C4-2B (cell line): ENCODE measurements around the gene CD101.

Experiments used
- H3K27ac ChIP-seq: fragments of 450-650 bp; 2 replicates; pipeline ENCODE4 v1.5.1; 2017
- CTCF ChIP-seq: fragments of 450-650 bp; conservative IDR thresholded peaks from 2 replicates; pipeline ENCODE4 v1.5.1; 2017; ENCODE audit warnings: mild to moderate bottlenecking
- ZFX ChIP-seq: fragments of 450-650 bp; IDR thresholded peaks from 2 replicates; pipeline ENCODE4 v1.6.1; 2017

CD101 gene

DNA sequence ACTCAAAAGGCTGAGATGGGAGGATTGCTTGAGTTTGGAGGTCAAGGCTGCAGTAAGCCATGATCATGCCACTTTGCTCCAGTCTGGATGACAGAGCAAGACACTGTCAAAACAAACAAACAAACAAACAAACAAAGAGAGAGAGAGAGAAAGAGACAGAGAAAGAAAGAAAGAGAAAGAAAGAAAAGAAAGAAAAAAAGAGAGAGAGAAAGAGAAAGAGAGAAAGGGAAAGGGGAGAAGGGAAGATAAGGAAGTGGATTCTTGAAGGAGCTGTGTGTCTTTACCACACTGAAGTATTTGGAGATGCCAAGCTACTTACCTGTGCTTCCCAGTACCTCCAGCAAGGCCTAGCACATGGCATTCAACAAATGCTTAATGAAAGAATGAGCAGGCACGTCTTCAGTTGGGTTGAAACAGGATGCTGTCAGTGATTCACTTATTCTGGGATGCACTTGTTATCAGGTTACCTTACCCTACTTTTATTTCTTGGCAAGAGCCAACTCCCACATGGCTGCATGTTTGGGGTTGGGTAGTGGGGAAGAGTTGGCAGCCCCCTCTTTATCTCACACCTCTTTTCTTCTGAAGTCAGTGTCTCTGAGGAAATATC is 28.8 kb downstream of the CD101 start:
- TF ChIP-seq CTCF (no peak), ZFX (no peak)
- no peak overlapping the region for H3K27ac ChIP-seq

DNA sequence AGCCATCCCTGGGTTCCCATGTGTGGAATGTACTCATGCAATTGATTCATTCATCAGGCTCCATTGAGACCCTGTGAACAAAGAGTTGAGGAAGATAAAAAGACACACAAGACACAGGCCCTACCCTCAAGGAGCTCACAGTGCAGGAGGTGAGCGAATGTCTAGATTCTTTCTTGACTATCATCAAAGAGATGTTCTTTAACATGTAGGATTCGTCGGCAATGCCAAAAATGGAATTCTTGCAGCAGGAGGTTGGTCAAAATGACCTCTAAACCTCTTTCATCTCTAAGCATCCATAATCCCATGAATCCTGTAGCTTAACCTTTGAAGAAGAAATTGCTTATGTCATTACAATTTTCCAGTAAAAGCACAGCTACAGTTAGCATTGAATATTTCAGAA is 30.7 kb downstream of the CD101 start:
- TF ChIP-seq CTCF (no peak), ZFX (no peak)
- H3K27ac ChIP-seq: no peak overlapping the region

GRCh38 chr1:117032681-117033539 is 31.4 kb downstream of the CD101 start:
- no peak overlapping the region for H3K27ac ChIP-seq
- TF ChIP-seq CTCF: no peak
- TF ChIP-seq ZFX: no peak

DNA sequence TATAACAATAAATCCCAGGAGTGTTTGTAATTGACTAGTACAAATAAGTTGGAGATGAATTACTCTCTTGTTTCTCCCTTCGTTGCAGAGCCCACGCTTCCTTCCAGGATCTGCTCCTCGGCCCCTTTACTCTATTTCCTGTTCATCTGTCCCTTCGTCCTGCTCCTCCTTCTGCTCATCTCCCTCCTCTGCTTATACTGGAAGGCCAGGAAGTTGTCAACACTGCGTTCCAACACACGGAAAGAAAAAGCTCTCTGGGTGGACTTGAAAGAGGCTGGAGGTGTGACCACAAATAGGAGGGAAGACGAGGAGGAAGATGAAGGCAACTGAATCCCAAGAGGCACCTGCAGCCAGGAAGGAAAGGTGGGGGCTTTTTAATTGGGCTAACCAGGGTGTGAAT is 32.2 kb downstream of the CD101 start:
- no peak for TF ChIP-seq CTCF
- TF ChIP-seq ZFX: no peak

DNA sequence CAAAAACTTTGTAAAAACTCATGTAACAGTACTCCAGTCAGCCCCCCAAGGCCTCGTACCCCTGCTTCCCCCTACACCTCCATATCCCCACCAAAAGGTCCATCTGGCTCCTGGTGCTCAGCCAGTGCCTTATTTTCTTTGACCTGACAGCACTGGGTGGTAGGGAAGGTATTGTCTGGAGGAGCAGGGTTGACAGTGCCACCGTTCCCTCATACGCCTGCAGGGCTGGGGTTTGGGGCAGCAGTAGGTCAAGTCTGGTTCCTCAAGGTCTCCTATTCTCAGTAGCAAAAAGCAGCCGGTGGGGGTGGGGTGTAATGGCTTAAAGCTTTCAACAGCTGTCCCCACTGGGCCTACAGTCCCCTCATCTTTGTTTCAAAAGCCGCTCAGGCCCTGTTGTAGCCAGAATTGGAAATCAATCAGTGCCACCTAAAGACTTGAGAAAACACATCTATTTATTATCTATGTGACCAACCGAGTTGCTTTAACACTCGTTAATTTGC is 33.3 kb downstream of the CD101 start:
- TF ChIP-seq CTCF: no peak
- no peak for TF ChIP-seq ZFX
- no peak overlapping the region for H3K27ac ChIP-seq

More for the DNA sequence above, 32.2 kb downstream of the CD101 start:
- H3K27ac ChIP-seq: no peak overlapping the region

DNA sequence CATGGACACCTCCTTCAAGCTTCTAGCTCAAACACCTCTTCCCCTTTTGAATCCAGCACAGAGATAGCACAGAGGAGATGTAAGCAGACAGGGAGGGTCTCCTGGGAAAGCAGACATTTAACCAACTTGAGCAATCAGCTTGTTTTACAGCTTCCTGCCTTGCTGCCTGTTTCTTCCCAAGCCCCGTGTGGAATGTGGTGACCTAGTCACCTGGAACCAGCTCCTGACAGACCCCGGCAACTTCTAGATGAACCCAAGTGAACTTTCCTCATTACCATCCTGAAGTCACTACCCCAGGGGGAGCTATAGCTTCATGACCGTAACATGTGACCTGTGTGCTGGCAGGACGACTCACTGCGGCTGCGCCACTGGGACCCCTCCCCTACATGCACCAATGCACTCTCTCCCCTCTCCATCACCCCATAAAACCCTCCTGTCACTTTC is 34.5 kb downstream of the CD101 start:
- no peak overlapping the region for H3K27ac ChIP-seq

More for the DNA sequence above, 34.5 kb downstream of the CD101 start:
- TF ChIP-seq ZFX (no peak), CTCF (no peak)
